Smooth muscle cell (in vitro differentiated cells): ENCODE results near the gene C3. TPM values are rescaled to one million over a fixed set of nuclear protein-coding genes. Genes with fewer than 3 reads are reported as not detected.

Experiments
- DNase-seq: peaks from one replicate; lab custom pipeline; 2025; ENCODE audit not compliant: unreplicated experiment; lab: John Stamatoyannopoulos, UW
- H2AFZ ChIP-seq: fragments of 200-600 bp; sonication (generic); 2 replicates; pipeline ENCODE4 v1.6.0; 2016; ENCODE audit warnings: antibody characterized with exemption, low read depth, mild to moderate bottlenecking
- H3F3A ChIP-seq: fragments of 200-600 bp; sonication (generic); 2 replicates; pipeline ENCODE4 v1.6.0; 2017; ENCODE audit warnings: antibody characterized with exemption, low read depth
- H3K27ac ChIP-seq: fragments of 200-600 bp; sonication (generic); 2 replicates; pipeline ENCODE4 v1.5.1; 2016; ENCODE audit warnings: low read depth, mild to moderate bottlenecking
- H3K27me3 ChIP-seq: fragments of 200-600 bp; sonication (generic); 2 replicates; pipeline ENCODE4 v1.6.1; 2016; ENCODE audit warnings: low read depth, mild to moderate bottlenecking
- H3K36me3 ChIP-seq: fragments of 200-600 bp; sonication (generic); 2 replicates; pipeline ENCODE4 v1.5.1; 2016; ENCODE audit warnings: low read depth
- H3K4me1 ChIP-seq: fragments of 200-600 bp; sonication (generic); 2 replicates; pipeline ENCODE4 v1.5.1; 2016; ENCODE audit warnings: low read depth
- H3K4me2 ChIP-seq: fragments of 200-600 bp; sonication (generic); 2 replicates; pipeline ENCODE4 v1.6.0; 2016; ENCODE audit warnings: mild to moderate bottlenecking
- H3K4me3 ChIP-seq: fragments of 200-600 bp; sonication (generic); 2 replicates; pipeline ENCODE4 v1.5.1; 2016; ENCODE audit warnings: mild to moderate bottlenecking
- H3K79me2 ChIP-seq: fragments of 200-600 bp; sonication (generic); 2 replicates; pipeline ENCODE4 v1.6.0; 2016; ENCODE audit warnings: low read depth, mild to moderate bottlenecking
- H3K9ac ChIP-seq: fragments of 200-600 bp; sonication (generic); 2 replicates; pipeline ENCODE4 v1.6.0; 2016; ENCODE audit warnings: low read depth
- H3K9me3 ChIP-seq: fragments of 200-600 bp; sonication (generic); replicated peaks from 2 replicates; pipeline ENCODE4 v1.5.1; 2016; ENCODE audit warnings: low read depth
- H4K20me1 ChIP-seq: fragments of 200-600 bp; sonication (generic); 2 replicates; pipeline ENCODE4 v1.6.0; 2016; ENCODE audit warnings: low read depth
- WGBS: methylation state at CpG from one replicate; pipeline ENCODE4 v1.1.7; 2016; ENCODE audit warnings: low lambda C conversion rate; 5-methylcytosine and 5-hydroxymethylcytosine counted together
- polyA plus RNA-seq: library from polyadenylated mRNA; unstranded; fragments of >200 nt; fragmentation: Nextera tagmentation; extraction: Ambion mirVana; gene quantifications from 2 replicates; pipeline ENCODE4 v1.2.1, GENCODE V29; 2016
- total RNA-seq: library from RNA; depleted of rRNA; stranded (reverse); fragments of >200 nt; gene quantifications from 2 replicates; pipeline ENCODE4 v1.2.3, GENCODE V29; 2014
- TF ChIP-seq, protein P1 (sequence below): fragments of 200-600 bp; sonication (generic); IDR thresholded peaks from 2 replicates; pipeline ENCODE4 v1.5.1; 2017; ENCODE audit warnings: borderline replicate concordance, mild to moderate bottlenecking, antibody characterized with exemption; ENCODE audit not compliant: insufficient read depth, poor library complexity, severe bottlenecking

Gene C3
- total and polyA plus RNA-seq, 2 experiments from 2014 or later, result 6.4 to 25.1 TPM

DNA sequence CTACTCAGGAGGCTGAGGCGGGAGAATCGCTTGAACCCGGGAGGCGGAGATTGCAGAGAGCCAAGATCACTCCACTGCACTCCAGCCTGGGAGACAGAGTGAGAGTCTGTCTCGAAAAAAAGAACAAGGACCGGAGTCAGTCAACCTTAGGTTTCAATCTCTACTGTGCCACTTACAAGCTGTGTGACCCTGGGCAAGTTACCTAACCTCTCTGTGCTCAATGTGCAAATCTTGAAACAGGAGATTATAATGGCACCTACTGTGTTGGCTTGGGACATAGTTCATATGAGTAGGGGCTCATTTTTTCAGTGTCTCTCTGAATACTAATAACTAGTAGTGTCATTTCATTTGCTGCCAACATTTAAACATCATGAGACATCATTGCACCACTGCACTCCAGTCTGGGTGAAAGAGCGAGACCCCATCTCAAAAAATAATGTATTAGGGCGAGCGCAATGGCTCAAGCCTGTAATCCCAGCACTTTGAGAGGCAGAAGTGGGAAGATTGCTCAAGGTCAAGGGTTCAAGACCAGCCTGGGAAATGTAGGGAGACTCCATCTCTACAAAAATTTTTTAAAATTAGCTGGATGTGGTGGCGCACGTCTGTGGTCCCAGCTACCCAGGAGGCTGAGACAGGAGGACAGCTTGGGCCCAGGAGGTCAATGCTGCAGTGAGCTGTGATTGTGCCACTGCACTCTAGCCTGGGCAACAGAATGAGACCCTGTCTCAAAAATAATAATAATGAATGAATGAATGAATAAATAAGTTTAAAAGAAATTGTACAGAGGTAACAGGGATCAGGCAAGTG lies 5.5 kb downstream of the C3 start:
- Histone ChIP-seq H3K9ac (no peak overlapping the region), H2AFZ (no peak overlapping the region), H3K4me2 (no peak overlapping the region), H4K20me1 (no peaks in the 10 kb centered on the region), H3K9me3 (no peaks in the 10 kb centered on the region), H3K79me2 (no peaks in the 10 kb centered on the region), H3K4me3 (no peak overlapping the region), H3K4me1 (no peaks in the 10 kb centered on the region), H3K27me3 (peaks cover 21% of the 10 kb centered on the region), H3K36me3 (no peaks in the 10 kb centered on the region), H3F3A (no peaks in the 10 kb centered on the region), H3K27ac (no peak overlapping the region)
- TF ChIP-seq, protein P1, sequence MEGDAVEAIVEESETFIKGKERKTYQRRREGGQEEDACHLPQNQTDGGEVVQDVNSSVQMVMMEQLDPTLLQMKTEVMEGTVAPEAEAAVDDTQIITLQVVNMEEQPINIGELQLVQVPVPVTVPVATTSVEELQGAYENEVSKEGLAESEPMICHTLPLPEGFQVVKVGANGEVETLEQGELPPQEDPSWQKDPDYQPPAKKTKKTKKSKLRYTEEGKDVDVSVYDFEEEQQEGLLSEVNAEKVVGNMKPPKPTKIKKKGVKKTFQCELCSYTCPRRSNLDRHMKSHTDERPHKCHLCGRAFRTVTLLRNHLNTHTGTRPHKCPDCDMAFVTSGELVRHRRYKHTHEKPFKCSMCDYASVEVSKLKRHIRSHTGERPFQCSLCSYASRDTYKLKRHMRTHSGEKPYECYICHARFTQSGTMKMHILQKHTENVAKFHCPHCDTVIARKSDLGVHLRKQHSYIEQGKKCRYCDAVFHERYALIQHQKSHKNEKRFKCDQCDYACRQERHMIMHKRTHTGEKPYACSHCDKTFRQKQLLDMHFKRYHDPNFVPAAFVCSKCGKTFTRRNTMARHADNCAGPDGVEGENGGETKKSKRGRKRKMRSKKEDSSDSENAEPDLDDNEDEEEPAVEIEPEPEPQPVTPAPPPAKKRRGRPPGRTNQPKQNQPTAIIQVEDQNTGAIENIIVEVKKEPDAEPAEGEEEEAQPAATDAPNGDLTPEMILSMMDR, result no peak
- 92% methylated on average over 11 of the region's 11 CpGs for WGBS
- DNase-seq, result no peak

DNA sequence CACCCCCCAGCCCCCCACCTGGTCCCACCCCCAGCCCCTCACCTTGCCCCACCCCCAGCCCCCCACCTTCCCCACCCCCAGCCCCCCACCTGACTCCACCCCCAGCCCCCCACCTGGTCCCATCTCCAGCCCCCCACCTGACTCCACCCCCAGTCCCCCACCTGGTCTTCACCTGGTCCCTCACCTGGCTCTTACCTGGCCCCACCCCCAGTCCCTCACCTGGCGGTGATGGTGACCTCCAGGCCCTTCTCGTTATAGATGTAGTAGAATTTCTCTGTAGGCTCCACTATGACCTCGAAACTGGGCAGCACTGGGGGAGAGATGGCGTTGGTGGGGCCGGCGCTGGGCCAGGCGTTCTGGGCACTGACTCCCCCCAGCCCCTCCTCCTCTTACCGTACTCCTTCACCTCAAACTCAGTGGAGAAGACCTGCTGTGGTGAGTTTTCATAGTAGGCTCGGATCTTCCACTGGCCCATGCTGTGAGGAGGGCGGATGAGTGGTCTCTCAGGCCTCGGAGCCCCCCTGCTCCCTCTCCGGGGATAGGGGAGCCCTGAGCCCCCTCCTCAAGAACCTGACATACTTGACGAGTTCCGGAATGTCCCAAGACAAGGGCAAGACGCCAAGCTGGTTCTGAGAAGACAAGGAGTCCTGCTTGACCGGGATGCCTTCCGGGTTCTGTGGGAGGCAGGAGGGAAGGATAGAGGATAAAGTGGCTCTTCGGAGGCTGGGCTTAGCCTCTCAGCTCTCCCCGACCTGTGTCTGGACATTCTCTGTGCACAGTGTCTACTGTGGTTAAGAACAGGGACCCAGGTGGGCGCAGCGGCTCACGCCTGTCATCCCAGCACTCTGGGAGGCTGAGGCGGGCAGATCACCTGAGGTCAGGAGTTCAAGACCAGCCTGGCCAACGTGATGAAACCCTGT lies 6.4 kb downstream of the C3 start:
- H3K9me3 ChIP-seq, result no peaks in the 10 kb centered on the region
- H3K4me2 ChIP-seq, result no peak overlapping the region
- H3K4me1 ChIP-seq, result no peaks in the 10 kb centered on the region
- DNase-seq, result no peak
- no peak overlapping the region for H3K4me3 ChIP-seq
- WGBS, result 83% methylated on average over 24 of the region's 24 CpGs
- no peak overlapping the region for H3K27ac ChIP-seq
- peaks cover 30% of the 10 kb centered on the region for H3K27me3 ChIP-seq
- TF ChIP-seq, protein P1, result no peak
- no peak overlapping the region for H2AFZ ChIP-seq
- H3K36me3 ChIP-seq, result no peaks in the 10 kb centered on the region
- H3F3A ChIP-seq, result no peaks in the 10 kb centered on the region
- H3K79me2 ChIP-seq, result no peaks in the 10 kb centered on the region
- no peaks in the 10 kb centered on the region for H4K20me1 ChIP-seq
- no peak overlapping the region for H3K9ac ChIP-seq

DNA sequence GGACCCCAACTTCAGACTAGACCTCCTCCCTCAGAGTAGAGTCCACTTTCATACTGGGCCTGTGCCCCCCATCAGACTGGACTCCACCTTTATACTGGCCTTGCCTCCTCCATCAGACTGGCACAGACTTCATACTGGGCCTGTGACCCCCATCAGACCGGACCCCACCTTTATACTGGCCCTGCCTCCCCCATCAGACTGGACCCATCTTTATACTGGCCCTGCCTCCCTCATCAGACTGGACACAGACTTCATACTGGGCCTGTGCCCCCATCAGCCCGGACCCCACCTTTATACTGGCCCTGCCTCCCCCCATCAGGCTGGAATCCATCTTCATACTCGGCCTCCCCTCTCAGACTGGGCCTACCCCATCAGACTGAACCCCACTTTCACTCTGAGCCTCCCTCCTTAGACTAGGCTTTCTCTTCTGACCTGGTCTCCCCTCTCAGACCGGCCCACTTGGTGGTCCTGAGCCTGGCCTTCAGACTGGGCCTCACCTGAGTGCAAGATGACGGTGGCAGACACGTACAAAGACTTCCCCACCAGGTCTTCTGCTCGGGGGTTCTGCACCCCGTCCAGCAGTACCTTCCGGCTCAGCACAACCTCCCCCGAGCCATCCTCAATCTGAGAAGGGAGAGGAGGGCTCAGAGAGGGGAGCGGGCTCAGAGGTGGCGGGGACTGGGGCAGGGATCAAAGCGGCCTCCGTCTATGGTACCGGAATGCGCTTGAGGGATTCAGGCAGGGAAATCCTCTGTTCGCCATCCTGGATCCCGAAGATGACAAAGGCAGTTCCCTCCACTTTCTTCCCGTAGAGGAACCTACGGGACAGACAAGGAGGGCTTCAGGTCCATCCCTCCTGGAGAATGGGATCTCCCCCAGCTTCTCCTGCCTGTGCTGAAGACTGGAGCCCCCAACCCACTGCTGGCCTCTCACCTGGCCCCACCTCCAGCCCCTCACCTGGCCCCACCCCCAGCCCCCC lies 7.5 kb downstream of the C3 start:
- Histone ChIP-seq H3K27ac (no peak overlapping the region), H3K4me1 (no peaks in the 10 kb centered on the region), H3K4me3 (no peak overlapping the region), H3K4me2 (no peak overlapping the region), H3K36me3 (no peaks in the 10 kb centered on the region), H4K20me1 (no peaks in the 10 kb centered on the region), H3K9ac (no peak overlapping the region), H3F3A (no peaks in the 10 kb centered on the region), H2AFZ (no peak overlapping the region), H3K79me2 (no peaks in the 10 kb centered on the region), H3K27me3 (peaks cover 36% of the 10 kb centered on the region), H3K9me3 (no peaks in the 10 kb centered on the region)
- 90% methylated on average over 20 of the region's 20 CpGs for WGBS
- TF ChIP-seq, protein P1, result no peak
- DNase-seq, result no peak
